Upper lobe of left lung (tissue), 4 donors: ENCODE data around the gene SAMD15.

ENCODE experiments used
- CTCF ChIP-seq, 6 experiments: fragments of 450-650 bp in 4 of 6; fragments of 200-600 bp in 2 of 6; sonication (generic) in 2 of 6; IDR thresholded peaks; one replicate each; pipeline ENCODE4 v1.5.1; 2016 to 2019; ENCODE audit warnings: antibody characterized with exemption in 6 of 6
- POLR2A ChIP-seq, 4 donors: fragments of 450-650 bp; IDR thresholded peaks; one replicate each; pipeline ENCODE4 v1.5.1; 2016 to 2017; ENCODE audit warnings: antibody characterized with exemption in 4 of 4, mild to moderate bottlenecking in 2 of 4
- POLR2AphosphoS5 ChIP-seq, 2 donors: sonication (generic); formaldehyde crosslinking; IDR thresholded peaks; one replicate each; pipeline ENCODE4 v1.5.1; 2017; ENCODE audit warnings: antibody characterized with exemption in 2 of 2

GRCh38 chr14:77407158-77407557, 30.0 kb downstream of the SAMD15 start:
- TF ChIP-seq CTCF (IDR thresholded peaks at IDR 0.05) (no peak), POLR2AphosphoS5 (IDR thresholded peaks at IDR 0.05) (no peak), POLR2A (IDR thresholded peaks at IDR 0.05) (no peak)
